ENCODE measurements around the gene DNAH7.

Gene DNAH7

DNA sequence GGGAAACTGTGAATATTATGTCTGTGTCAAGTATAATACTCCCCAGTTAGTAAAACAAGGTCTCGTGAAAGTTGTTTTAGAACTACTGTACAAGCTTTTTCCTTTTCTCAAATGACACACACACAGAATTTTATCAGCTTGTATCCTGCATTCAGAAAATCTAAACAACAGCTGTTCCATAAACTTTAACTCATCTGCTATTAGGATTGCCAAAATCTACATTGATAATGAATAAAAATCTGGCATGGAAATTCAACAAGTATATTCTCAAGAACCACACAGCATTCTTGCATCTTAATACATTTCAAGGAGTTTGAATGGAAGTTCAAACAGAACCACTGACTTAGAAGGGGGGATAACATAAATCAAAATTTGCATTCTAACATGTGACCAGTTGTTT, 260.4 kb downstream of the DNAH7 start:
- DNase-seq (ENCODE audit: low read depth): no peak

DNA sequence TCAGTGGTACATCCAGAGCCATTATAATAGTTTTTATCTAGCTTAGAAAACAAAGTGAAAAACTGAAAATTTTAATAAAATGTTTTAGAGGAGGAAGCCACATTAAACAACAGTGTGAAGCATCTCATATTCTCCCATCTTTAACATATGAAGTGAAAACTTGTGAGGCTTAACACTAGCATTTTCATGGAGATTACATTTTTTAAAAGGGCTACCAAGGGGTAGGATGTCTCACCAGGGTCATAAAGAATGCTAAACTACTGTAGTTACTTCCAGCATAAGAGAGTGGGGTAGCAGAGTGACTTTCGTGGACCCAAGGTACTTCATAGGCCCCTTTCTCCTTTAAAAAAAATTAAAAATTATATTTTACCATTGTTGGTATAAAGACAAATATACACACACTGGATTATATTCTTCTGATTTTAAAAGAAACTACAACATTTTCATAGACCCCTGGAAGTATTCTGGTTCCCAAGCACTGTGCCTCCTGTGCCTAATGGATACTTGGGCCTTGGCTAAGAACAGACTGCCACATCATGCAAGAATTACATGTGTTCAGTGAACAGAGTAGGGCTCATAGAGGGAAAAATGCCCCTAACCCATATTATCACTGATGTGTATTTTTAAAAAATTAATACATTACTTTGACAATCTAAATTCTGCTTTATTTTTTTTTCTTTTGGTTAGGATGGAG, 263.2 kb downstream of the DNAH7 start:
- DNase-seq (ENCODE audit: low read depth): no peak

DNA sequence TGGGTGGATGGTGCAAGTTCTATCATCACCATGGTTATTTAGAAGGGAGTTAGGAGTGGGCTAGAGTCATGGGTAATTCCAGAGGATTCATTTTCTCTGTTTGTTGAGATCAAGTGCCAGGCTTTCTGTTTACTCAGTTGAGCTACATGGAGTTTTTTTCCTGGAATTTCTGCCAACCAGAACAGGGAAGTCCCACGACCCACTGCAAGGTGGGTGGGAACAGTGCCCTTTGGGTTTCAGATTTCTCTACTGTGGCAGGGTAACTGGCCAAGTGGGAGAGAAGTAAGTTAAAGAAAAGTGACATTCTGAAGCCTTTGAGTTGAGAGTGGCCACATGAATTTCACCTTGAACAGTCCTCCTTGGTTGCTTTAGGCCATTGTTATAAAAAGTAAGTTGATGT, 272.8 kb downstream of the DNAH7 start:
- no peak for DNase-seq (ENCODE audit: low read depth)

DNA sequence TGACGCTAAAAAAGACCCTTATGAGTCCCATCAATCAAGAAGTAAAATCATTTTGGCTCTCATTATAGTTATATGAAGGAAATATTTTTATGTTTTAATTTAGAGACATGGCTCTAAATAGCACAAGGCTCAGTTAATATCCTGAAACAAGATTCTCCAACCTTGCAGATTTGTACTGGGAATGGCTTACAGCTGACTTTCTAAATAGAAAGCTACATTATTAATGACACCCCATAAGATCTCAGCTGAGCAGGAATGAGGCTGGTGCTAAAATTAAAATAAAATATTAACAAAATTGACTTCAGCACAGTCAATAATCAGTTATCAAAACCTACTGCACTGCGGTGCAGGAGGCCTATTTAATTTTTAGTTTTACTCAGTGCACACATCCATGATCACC, 274.8 kb downstream of the DNAH7 start:
- no peak for DNase-seq (ENCODE audit: low read depth)

DNA sequence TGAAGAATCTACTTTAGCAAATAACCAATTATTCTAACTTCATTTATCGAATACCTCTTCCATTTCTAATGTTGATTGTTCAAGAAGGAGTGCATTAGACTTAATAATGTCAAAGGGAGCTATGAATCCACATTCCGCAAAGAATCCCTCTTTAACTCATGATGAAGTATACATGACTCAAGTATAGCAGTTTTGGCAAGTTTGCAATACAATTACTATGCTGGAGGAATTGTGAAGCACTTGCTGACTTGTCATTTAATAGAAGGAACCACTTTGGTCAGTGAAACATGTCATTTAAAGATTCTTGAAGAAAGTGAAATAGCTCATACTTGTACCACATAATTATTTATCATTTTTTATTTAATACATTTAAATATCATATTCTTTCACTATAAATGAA, 286.5 kb downstream of the DNAH7 start:
- no peak for DNase-seq (ENCODE audit: low read depth)

DNA sequence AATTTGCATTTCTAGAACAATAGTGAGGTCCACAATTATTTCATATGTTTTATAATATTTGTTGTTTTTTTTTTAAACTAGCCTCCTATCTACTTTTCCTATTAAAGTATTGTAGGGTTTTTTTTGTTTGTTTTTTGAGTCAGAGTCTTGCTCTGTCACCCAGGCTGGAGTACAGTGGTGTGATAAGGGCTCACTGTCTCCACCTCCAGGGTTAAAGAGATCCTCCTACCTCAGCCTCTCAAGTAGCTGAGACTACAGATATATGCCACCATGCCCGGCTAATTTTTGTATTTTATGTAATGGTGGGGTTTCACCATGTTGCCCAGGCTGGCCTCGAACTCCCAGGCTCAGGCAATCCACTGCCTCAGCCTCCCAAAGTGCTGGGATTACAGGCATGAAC, 289.1 kb downstream of the DNAH7 start:
- no peak for DNase-seq (ENCODE audit: low read depth)

DNA sequence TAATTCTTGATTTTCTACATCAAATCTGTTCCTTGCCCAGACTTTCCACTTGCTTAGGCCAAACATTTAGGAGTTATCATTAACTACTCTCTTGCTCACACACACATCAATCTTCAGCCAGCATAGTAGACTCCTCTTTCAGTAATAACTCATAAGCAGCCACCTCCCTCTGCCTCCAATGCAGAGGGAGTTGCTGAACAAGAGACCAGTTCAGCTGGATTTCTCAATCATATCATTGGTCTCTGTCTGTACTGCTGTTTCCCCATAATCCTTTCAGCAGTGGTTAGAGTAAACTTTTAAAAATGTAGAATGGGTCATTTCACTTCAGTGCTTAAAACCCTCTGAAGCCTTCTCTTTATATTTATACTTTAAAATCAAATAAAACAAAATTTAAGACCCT, 298.7 kb downstream of the DNAH7 start:
- DNase-seq (ENCODE audit: low read depth): no peak

DNA sequence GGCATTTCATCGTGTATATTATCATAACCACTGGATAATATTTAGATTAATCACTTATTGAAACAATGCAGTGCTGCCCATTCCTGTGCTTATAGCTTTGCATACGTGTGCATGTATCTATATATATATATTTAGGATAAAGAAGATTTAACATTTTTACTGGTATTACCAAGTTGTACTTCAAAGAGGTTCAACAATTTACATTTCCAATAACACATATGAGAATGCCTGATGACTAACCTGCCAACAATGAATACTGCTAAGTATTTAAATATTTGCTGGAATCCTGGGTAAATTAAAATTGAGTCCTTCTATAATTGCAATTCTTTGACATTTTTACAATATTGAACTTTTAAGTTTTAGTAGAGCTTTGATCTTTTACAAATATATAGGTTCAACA, 300.2 kb downstream of the DNAH7 start:
- DNase-seq (ENCODE audit: low read depth): no peak

DNA sequence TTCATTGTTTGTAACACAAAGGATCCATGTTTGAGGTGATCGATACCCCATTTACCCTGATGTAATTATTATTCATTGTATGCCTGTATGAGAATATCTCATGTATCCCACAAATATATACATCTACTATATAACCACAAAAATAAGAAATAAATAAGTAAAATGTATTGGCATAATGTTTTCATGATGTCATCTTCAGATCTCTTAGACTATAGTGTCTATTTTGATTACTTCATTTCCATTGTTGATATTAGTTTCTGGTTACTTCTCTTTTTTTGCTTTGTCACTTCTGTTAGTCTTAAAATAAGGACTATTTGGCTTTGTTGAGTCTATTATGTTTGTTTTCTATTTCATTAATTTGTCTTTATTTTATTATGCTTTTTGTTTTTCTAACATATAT, 301.9 kb downstream of the DNAH7 start:
- no peak for DNase-seq (ENCODE audit: low read depth)

DNA sequence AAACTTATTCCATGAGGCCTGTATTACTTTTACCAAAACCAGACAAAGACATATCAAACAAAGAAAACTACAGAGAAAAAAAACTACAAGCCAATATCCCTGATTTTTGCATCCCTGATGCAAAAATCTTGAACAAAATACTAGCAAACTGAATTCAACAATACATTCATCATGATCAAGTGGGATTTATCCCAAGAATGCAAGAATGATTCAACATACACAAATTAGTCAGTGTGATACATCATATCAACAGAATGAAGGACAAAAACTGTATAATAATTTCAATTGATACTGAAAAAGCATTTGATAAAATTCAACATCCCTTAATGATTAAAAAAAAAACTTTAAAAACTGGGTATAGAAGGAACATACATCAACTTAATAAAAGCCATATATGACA, 304.8 kb downstream of the DNAH7 start:
- no peak for DNase-seq (ENCODE audit: low read depth)

DNA sequence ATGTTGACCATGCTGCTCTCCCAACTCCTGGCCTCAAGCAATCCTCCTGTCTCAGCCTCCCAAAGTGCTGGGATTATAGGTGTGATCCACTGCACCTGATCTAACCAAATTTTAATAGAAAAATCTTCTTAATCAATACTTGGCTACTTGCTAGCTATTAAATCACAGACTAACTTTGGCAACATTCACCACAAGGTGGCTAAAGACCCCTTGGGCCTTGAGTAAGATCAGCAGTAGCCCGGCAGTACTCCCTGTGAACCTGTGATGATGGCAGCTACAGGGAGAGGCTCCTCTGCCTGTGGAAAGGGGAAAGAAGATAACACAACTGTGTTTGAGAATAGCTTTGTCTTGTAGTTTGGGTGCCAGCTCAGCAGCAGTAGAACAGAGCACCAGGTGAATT, 308.8 kb downstream of the DNAH7 start:
- no peak for DNase-seq (ENCODE audit: low read depth)

DNA sequence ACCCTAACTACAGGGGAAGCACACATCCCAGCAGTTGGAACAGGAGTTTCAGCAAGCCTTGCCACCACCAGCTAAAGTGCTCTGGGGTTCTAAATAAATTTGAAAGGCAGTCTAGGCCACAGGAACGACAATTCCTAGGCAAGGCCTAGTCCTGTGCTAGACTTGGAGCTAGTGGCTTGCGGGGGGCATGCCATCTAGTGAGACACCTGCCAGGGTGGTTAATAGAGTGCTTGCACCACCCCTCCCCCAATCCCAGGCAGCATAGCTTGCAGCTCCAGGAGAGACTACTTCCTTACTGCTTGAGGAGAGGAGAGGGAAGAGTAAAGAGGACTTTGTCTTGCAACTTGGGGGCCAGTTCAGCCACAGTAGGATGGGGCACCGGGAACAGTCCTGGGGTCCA, 309.8 kb downstream of the DNAH7 start:
- no peak for DNase-seq (ENCODE audit: low read depth)

DNA sequence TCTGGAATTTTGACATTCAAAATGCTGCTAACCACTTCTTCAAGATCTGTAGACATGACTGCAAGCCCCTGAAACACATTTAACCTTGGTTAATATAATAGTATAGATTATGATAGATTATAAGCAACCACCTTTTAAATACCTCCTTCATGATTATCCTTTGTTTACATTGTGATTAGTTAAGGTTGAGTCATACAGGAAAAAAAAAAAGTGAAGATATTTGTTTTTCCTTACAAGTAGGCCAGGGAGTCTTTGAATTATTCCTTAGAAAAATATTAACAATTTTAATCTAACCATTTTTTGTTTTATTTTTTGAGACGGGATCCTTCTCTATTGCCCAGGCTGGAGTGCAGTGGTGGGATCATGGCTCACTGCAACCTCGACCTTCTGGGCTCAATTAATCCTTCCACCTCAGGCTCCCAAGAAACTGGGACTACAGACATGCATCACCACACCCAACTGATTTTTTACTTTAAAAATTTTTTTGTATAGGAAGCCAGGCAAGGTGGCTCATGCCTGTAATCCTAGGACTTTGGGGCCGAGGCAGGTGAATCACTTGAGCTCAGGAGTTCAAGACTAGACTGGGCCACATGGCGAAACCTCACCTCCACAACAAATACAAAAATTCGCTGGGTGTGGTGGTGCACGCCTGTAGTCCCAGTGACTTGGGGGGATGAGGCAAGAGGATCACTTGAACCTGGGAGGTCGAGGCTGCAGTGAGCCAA, 312.3 kb downstream of the DNAH7 start:
- no peak for DNase-seq (ENCODE audit: low read depth)

DNA sequence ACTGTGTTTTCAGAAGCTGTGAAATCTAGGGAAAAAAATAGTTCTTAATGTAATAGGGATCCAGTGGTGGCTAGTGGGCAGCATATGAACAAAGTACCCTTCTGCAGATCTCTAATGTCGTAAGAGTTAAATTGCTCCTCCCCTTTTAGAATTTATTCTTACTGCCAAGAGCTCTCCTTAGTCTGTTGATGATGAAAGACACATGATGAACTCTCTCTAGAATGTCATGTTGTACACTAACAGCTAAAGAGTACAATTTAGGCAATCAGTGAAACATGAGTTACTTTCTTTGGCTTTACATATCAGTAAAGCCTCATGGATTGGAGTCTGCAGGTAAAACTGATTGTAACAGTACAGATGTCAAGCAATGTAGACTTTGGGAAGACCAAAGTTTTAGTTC, 327.4 kb downstream of the DNAH7 start:
- DNase-seq (ENCODE audit: low read depth): no peak

DNA sequence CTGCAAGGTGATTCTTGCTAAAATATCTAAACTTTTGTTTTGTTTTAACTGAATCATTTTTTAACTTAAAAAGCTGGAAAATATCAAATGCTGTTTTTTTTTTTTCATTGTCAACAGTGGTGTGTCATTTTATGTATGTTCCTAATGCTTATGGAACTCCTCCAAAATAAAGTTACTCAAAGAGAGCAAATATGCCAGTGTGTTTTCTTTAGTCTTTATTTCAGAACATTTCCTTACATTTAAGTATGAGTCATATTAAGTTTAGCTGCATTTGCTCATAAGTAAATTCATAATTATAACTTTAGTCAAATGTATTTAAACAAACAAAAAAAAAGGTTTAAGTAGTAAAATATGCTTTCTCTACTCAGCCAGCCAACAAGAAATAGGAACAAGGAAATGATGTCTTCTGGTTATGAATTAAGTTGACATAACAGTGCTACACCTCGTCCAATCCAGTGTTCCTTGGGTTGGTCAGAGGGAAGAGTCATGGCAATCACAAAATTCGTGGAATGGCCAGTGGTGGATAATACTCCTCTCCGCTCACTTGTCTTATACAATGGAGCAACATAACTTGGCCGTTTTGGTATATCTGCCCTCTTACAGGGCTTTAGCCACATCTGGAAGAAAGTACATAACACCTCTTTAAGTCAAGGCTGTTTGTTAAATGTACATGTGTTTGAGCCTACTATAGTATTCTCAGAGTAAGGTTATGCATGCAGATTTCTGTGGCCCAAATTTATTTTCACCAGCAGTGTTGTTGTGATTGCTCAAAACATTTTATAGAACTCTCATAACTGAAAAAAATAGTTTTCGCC, 330.9 kb downstream of the DNAH7 start:
- DNase-seq (ENCODE audit: low read depth): no peak

DNA sequence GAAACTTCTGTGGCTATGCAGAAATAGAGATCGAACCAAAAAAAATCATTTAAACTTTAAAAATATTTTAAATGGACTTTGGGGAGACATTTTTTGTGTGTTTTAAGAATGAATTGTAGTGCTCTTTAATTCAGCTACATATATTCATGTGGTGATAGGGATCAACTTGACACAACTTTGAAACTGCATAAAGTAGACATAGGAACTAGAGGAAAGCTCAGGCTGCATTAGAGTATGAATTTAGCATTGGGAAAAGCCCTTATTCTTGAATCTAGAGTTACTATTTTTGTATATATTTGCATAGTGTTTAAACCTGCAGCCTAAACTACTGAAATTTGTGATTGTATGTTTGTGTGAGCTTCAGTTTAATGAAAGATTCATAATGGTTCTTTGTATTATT, 333.3 kb downstream of the DNAH7 start:
- no peak for DNase-seq (ENCODE audit: low read depth)

DNA sequence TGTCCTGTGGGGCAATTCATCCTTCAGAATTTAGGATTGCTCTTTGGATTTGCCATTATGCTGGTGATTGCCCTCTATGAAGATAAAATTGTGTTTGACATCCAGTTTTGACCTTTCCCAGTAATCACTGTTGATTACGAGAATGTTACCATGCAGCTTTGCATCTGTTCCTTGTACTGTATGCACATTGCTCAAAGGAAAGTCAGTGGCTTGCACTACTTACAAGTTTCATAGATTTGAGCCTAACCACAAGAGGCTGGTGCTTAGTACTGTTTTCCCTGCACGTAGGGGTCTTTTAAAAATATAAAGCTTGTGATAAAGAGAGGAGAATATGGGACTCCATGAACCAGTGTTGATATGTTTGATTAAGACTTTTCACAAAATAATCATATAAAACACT, 333.7 kb downstream of the DNAH7 start:
- DNase-seq (ENCODE audit: low read depth): no peak

DNA sequence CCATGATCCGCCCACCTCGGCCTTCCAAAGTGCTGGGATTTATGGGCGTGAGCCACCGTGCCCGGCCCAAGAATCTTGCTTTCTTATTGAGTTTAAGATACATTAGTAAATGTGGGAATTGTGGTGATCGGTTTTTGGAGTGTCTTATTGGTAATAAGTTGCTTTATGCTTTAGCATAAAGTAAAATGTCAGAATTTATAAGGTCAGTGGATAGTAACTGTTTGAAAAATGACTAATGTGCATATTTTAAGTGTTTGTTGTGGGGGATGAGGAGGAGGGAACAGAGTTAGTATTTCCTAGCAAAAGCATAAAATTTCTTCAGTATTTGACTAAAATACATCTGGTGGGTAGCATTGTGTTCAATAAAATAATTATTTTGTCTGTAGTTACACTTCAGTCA, 334.2 kb downstream of the DNAH7 start:
- DNase-seq (ENCODE audit: low read depth): no peak

DNA sequence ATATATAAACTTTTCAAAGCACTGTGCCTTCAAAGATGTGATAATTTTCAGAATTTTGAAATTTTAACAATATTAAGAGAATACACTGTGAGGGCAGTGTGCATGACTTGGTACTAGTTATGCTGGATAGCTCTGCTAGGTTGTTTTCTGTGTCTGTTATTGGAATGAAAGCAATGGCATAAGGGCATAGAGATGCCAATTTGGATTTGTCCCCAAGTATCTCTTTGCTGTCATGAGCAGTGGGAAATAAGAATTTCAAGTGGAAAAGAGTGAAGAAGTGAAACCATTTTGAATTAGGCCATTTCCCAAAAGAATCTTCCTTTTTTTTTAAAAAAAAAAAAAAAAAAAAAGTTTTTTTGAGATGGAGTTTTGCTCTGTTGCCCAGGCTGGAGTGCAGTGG, 334.8 kb downstream of the DNAH7 start:
- no peak for DNase-seq (ENCODE audit: low read depth)

DNA sequence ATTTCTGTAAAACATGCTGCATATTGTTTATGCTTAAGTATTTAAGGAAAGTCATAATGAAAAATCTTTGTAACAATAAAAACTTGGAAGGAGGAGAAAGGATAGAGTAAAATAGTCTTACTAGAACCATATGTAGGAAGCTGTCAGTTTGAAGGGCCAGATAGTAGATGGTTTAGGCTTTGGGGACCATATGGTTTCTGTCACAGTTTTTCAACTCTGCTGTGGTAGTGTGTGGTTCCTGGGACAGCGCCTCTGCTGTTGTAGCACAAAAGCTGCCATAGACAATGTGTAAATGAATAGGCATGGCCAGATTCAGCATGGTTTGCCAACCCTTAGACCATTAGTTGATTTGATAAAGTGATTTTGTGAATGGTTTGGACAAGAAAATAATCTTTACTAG, 336.1 kb downstream of the DNAH7 start:
- no peak for DNase-seq (ENCODE audit: low read depth)

DNA sequence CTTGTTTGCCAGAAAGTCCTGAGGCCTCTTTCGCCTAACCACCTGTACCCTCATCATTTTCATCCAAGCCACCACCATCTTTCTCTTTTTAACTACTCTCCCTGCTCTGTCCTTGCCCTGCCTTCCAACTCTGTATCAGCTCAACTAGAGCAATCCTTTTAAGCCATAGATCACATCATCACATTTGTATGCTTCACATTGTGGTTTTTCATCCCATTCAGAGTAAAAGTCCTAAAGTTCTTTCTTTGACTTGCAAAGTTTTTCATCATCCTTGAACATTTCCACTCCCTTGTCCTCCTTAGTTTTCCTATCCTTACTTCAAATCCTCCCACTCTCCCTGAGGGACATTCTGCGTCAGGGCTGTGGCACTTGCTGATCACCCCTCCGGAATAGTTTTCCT, 337.7 kb downstream of the DNAH7 start:
- no peak for DNase-seq (ENCODE audit: low read depth)

DNA sequence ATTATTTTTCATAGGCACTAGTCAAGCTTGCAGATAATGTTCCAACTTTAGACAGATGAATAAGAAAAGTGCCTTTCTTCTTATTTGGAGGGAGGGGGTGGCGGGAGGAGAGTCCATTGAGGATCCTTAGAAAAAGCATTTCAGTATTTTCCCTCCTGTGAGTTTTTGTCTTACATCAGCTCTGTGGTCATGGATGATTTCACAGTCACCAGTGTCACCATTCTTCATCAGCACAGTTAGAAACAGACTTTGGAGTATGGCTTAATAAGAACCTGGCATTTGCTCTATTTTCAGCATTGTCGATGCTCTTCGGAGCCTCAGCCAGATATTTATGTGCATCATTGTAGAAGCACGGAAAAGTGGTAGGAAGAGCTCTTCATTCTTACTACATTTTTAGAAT, 341.5 kb downstream of the DNAH7 start:
- no peak for DNase-seq (ENCODE audit: low read depth)

DNA sequence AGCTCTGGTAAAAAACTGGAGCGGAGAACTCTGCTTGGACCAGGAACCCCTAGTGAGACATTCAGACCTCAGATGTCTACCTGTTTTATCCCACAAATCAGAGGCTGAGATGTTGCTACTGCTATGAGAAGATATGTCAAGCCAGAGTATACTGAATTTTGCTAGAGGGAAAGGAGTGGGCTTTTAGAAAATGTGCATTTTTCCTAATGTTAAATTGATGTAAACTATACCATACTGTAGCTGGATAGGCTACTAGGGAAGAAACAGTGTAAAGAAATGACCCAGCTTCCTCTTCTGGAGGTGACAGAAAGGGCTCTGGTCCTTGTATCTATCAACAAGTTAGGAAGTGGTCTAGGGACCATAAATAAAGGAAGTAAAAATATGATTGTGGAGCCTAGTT, 346.6 kb downstream of the DNAH7 start:
- DNase-seq (ENCODE audit: low read depth): no peak

Data from activated T-helper 1 cell treated with Interleukin-2 at 50 U/mL for 16 hours (primary cell).